ENCODE measurements around the gene ALDH1L1.

GRCh38 chr3:126130081-126130855 lies 50.1 kb downstream of the ALDH1L1 start:
- no peak for TF ChIP-seq TAF1 (IDR thresholded peaks at IDR 0.05; ENCODE audit: borderline replicate concordance, insufficient read depth, low read length)
- TF ChIP-seq REST (IDR thresholded peaks at IDR 0.05; ENCODE audit: insufficient read depth in 1 of 2, low read depth in 2 of 2, low read length in 2 of 2), result no peak

All from PFSK-1 (cell line).